Measurements from ENCODE around the gene PLEKHM3. TPM values are rescaled to one million over a fixed set of nuclear protein-coding genes. Genes with fewer than 3 reads are reported as not detected.

Gene PLEKHM3
- polyA plus RNA-seq, 1 donor (not counting 4 experiments of a cell fraction or from before 2014, with no cell fraction given) = 2.9 TPM

DNA sequence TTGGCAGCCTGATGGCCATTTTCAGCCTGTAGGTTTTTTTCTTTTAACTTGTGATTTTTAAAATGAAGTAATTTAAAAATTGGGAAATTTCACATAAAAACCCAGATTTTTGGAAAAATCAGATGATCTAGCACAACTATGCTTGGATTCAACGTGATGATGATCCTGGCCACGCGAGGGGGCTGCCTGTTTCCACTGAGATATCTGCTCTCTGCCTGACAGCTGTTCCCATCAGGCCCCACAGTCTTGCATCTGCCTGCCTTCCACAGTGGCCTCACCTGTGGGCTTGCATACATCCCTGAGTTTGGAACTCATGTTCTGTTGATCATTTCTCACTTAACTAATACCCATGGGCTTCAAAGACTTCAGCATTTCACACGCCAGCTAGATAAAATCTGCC, 163.5 kb downstream of the PLEKHM3 start:
- dilution Hi-C loops (cut with MboI; ENCODE audit: extremely low pct_ligation_motif_present, low sequenced_read_pairs) = no loop called here

DNA sequence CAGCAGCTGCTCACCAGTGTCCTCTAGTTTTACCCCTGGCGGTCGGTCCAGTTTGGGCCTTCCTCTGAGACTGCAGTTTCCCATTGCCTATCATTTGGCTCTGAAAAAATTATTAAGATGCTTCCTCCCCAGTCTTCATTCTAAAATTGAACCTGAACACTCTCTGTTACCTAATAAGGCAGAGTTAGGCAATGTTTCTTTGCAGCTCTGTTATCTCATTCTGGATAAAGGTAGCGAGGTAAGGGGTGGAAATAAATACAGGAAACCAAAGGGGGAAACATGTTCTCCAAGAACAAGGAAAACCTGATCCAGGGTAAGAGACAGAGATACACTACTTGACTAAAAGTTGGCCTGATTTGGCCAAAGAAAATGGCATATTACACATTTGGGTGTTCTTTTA, 164.6 kb downstream of the PLEKHM3 start:
- TF ChIP-seq, protein P1, sequence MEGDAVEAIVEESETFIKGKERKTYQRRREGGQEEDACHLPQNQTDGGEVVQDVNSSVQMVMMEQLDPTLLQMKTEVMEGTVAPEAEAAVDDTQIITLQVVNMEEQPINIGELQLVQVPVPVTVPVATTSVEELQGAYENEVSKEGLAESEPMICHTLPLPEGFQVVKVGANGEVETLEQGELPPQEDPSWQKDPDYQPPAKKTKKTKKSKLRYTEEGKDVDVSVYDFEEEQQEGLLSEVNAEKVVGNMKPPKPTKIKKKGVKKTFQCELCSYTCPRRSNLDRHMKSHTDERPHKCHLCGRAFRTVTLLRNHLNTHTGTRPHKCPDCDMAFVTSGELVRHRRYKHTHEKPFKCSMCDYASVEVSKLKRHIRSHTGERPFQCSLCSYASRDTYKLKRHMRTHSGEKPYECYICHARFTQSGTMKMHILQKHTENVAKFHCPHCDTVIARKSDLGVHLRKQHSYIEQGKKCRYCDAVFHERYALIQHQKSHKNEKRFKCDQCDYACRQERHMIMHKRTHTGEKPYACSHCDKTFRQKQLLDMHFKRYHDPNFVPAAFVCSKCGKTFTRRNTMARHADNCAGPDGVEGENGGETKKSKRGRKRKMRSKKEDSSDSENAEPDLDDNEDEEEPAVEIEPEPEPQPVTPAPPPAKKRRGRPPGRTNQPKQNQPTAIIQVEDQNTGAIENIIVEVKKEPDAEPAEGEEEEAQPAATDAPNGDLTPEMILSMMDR (optimal IDR thresholded peaks at IDR 0.05 in 1 of 3, IDR thresholded peaks at IDR 0.05 in 1 of 3, conservative IDR thresholded peaks at IDR 0.05 in 1 of 3; ENCODE audit: extremely low read depth in 1 of 3, insufficient read depth in 2 of 3, low read length in 3 of 3) = no peak
- TF ChIP-seq EZH2 (IDR thresholded peaks at IDR 0.05; ENCODE audit: low read length) = no peak
- H3K36me3 ChIP-seq (ENCODE audit: control insufficient read depth in 2 of 2, extremely low read depth in 1 of 2, insufficient read depth in 2 of 2, low read length in 2 of 2) = no peaks in the 10 kb centered on the region
- DNase-seq (ENCODE audit: low read depth, low spot score) = no peak

More for the DNA sequence above, 163.5 kb downstream of the PLEKHM3 start:
- H3K27ac ChIP-seq (ENCODE audit: control insufficient read depth, insufficient read depth, low read length) = no peak overlapping the region
- H4K20me1 ChIP-seq (ENCODE audit: control insufficient read depth, extremely low read depth, insufficient read depth, low read length) = no peaks in the 10 kb centered on the region
- H3K9me3 ChIP-seq (ENCODE audit: control insufficient read depth, low read depth, low read length) = no peaks in the 10 kb centered on the region
- FAIRE-seq (no peak), DNase-seq (ENCODE audit: low read depth, low spot score) (no peak)
- no peaks in the 10 kb centered on the region for H3K4me1 ChIP-seq (ENCODE audit: control insufficient read depth, extremely low read depth, insufficient read depth, low read length)
- H3K79me2 ChIP-seq (ENCODE audit: control insufficient read depth, insufficient read depth, low read length) = no peaks in the 10 kb centered on the region
- H3K9me1 ChIP-seq (ENCODE audit: control insufficient read depth, extremely low read depth, insufficient read depth, low read length) = no peaks in the 10 kb centered on the region
- no peak overlapping the region for H3K4me3 ChIP-seq (ENCODE audit: control insufficient read depth in 2 of 3, extremely low read depth in 1 of 3, insufficient read depth in 2 of 3, low read depth in 1 of 3, low read length in 3 of 3)
- no peaks in the 10 kb centered on the region for H3K36me3 ChIP-seq (ENCODE audit: control insufficient read depth in 2 of 2, extremely low read depth in 1 of 2, insufficient read depth in 2 of 2, low read length in 2 of 2)
- no peak overlapping the region for H2AFZ ChIP-seq (ENCODE audit: control insufficient read depth, low read length)
- no peak for TF ChIP-seq EZH2 (IDR thresholded peaks at IDR 0.05; ENCODE audit: low read length)
- no peaks in the 10 kb centered on the region for H3K27me3 ChIP-seq (ENCODE audit: control insufficient read depth, extremely low read depth, insufficient read depth, low read length)
- H3K4me2 ChIP-seq (ENCODE audit: control insufficient read depth, extremely low read depth, insufficient read depth, low read depth, low read length) = no peak overlapping the region
- H3K9ac ChIP-seq (ENCODE audit: control insufficient read depth, extremely low read depth, insufficient read depth, low read length) = no peak overlapping the region

DNA sequence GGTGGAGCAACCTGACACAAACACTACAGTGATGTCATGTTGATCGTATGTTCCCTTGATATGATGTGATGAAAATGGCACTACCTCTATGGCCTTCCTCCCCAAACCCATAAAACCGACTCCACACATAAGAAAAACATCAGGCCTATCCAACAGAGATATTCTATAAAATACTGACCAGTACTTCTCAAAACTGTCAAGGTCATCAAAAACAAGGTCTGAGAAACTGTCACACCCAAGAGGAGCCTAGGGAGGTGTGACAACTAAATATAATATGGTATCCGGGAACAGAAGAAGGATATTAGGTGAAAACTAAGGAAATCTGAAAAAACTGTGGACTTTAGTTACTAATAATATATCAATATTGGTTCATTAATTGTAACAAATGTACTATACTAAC, 169.7 kb downstream of the PLEKHM3 start:
- Histone ChIP-seq H3K4me2 (ENCODE audit: control insufficient read depth, extremely low read depth, insufficient read depth, low read depth, low read length) (no peak overlapping the region), H3K9me3 (ENCODE audit: control insufficient read depth, low read depth, low read length) (no peaks in the 10 kb centered on the region), H3K4me3 (ENCODE audit: control insufficient read depth in 2 of 3, extremely low read depth in 1 of 3, insufficient read depth in 2 of 3, low read depth in 1 of 3, low read length in 3 of 3) (no peak overlapping the region), H3K27me3 (ENCODE audit: control insufficient read depth, extremely low read depth, insufficient read depth, low read length) (no peaks in the 10 kb centered on the region), H4K20me1 (ENCODE audit: control insufficient read depth, extremely low read depth, insufficient read depth, low read length) (no peaks in the 10 kb centered on the region), H2AFZ (ENCODE audit: control insufficient read depth, low read length) (no peak overlapping the region), H3K9me1 (ENCODE audit: control insufficient read depth, extremely low read depth, insufficient read depth, low read length) (no peaks in the 10 kb centered on the region), H3K36me3 (ENCODE audit: control insufficient read depth in 2 of 2, extremely low read depth in 1 of 2, insufficient read depth in 2 of 2, low read length in 2 of 2) (no peaks in the 10 kb centered on the region), H3K9ac (ENCODE audit: control insufficient read depth, extremely low read depth, insufficient read depth, low read length) (no peak overlapping the region), H3K79me2 (ENCODE audit: control insufficient read depth, insufficient read depth, low read length) (no peaks in the 10 kb centered on the region), H3K27ac (ENCODE audit: control insufficient read depth, insufficient read depth, low read length) (no peak overlapping the region), H3K4me1 (ENCODE audit: control insufficient read depth, extremely low read depth, insufficient read depth, low read length) (no peaks in the 10 kb centered on the region)
- dilution Hi-C loops (cut with MboI; ENCODE audit: extremely low pct_ligation_motif_present, low sequenced_read_pairs) = no loop called here
- no peak for FAIRE-seq
- no peak for DNase-seq (ENCODE audit: low read depth, low spot score)
- no peak for TF ChIP-seq EZH2 (IDR thresholded peaks at IDR 0.05; ENCODE audit: low read length)
- TF ChIP-seq, protein P1 (optimal IDR thresholded peaks at IDR 0.05 in 1 of 3, IDR thresholded peaks at IDR 0.05 in 1 of 3, conservative IDR thresholded peaks at IDR 0.05 in 1 of 3; ENCODE audit: extremely low read depth in 1 of 3, insufficient read depth in 2 of 3, low read length in 3 of 3) = no peak

More for the DNA sequence above, 164.6 kb downstream of the PLEKHM3 start:
- Histone ChIP-seq H3K79me2 (ENCODE audit: control insufficient read depth, insufficient read depth, low read length) (no peaks in the 10 kb centered on the region), H3K4me2 (ENCODE audit: control insufficient read depth, extremely low read depth, insufficient read depth, low read depth, low read length) (no peak overlapping the region), H3K27me3 (ENCODE audit: control insufficient read depth, extremely low read depth, insufficient read depth, low read length) (no peaks in the 10 kb centered on the region), H3K27ac (ENCODE audit: control insufficient read depth, insufficient read depth, low read length) (no peak overlapping the region), H3K4me3 (ENCODE audit: control insufficient read depth in 2 of 3, extremely low read depth in 1 of 3, insufficient read depth in 2 of 3, low read depth in 1 of 3, low read length in 3 of 3) (no peak overlapping the region), H4K20me1 (ENCODE audit: control insufficient read depth, extremely low read depth, insufficient read depth, low read length) (no peaks in the 10 kb centered on the region), H3K9me1 (ENCODE audit: control insufficient read depth, extremely low read depth, insufficient read depth, low read length) (no peaks in the 10 kb centered on the region), H2AFZ (ENCODE audit: control insufficient read depth, low read length) (no peak overlapping the region), H3K9me3 (ENCODE audit: control insufficient read depth, low read depth, low read length) (no peaks in the 10 kb centered on the region), H3K9ac (ENCODE audit: control insufficient read depth, extremely low read depth, insufficient read depth, low read length) (no peak overlapping the region), H3K4me1 (ENCODE audit: control insufficient read depth, extremely low read depth, insufficient read depth, low read length) (no peaks in the 10 kb centered on the region)
- FAIRE-seq = no peak
- dilution Hi-C loops (cut with MboI; ENCODE audit: extremely low pct_ligation_motif_present, low sequenced_read_pairs) = no loop called here

Data from keratinocyte (primary cell).